H54 (cell line): ENCODE results near the gene GRM4.

Experiments
- DNase-seq: peaks from one replicate; pipeline ENCODE4 v3.0.0; 2011; ENCODE audit warnings: low spot score, mixed read lengths; ENCODE audit not compliant: insufficient read length
- FAIRE-seq: peaks from 3 replicates; lab custom pipeline; 2011; peaks lifted over from hg19 to GRCh38; lab: Jason Lieb, UNC
- POLR2A ChIP-seq: IDR thresholded peaks from 2 replicates; pipeline ENCODE4 v1.6.1; 2011; ENCODE audit warnings: low read depth, mild to moderate bottlenecking, low read length

Gene GRM4

DNA sequence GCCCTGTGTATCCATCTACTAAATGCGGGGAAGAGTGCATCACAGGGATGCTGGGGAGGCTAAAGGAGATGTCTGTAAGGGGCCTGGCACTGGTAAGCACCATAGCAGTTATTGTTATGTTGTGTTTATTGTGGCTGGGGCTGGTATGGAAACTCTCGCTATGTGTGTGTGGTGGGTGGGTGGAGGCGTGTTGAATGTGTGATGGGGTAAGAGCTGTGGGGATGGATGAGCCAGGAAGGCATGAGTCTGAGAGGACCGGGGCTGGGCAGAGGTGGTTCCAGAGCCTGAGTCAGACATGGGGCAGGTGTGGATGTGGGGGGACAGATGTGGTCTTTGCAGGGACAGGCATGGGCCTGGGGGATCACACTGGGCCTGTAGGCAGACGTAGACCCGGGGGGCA lies 88.1 kb downstream of the GRM4 start:
- FAIRE-seq (no peak), DNase-seq (no peak)
- no peak for TF ChIP-seq POLR2A

DNA sequence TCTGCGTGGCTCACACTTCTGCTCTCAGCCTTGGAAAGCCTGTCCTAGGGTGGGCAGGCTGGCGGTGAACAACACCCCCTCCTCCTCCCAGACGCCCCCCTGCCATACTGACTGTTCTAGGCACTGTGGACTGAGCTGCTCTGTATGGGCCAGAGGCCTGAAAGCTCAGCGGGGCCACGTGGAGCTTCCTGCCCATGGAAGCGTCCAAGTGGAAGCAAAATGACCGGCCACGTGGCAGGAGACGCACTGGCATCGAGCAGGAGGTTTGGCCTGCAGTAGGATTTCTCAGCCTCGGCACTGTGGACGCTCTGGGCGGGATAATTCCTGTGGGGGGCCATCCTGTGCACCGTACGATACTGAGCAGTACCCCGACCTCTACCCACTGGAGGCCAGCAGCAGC lies 88.7 kb downstream of the GRM4 start:
- no peak for FAIRE-seq
- TF ChIP-seq POLR2A, result no peak
- no peak for DNase-seq

DNA sequence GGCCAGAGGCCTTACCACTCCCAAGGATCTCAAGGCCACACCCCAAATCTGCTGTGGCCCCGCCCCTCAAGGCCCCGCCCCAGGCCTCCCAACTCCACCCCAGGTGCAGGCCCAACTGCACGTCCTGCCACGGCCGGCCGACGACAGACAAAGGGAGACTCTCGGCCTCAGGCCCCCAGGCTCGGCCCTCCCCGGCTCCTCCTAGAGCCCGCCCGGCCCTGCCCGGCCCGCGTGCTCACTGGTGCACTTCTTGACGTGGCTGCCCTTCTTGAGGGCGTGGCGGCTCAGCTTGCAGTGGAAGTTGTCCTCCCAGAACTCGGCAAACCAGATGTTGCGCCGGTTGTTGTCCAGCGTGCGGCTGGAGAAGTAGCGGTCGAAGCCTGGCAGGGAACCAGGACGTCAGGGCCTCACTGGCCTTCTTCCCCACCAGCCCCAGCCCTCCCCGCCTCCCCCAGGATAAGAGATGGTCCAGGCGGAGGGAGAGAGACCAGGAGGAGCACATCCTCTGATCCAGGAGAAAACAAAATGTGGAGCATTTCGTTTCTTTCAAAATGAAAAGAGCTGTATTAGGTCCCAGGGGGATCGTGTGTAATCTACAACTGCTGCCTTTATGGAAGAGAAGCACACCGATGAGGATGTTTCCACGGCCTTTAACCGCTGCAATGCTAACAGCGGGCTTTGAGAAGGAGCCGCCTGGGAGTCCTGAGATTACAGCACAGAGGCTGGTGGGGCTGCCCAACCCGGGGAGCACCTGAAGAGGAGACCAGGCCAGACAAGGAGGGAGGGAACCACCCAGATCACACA lies 89.4 kb downstream of the GRM4 start:
- no peak for FAIRE-seq
- no peak for TF ChIP-seq POLR2A
- no peak for DNase-seq

DNA sequence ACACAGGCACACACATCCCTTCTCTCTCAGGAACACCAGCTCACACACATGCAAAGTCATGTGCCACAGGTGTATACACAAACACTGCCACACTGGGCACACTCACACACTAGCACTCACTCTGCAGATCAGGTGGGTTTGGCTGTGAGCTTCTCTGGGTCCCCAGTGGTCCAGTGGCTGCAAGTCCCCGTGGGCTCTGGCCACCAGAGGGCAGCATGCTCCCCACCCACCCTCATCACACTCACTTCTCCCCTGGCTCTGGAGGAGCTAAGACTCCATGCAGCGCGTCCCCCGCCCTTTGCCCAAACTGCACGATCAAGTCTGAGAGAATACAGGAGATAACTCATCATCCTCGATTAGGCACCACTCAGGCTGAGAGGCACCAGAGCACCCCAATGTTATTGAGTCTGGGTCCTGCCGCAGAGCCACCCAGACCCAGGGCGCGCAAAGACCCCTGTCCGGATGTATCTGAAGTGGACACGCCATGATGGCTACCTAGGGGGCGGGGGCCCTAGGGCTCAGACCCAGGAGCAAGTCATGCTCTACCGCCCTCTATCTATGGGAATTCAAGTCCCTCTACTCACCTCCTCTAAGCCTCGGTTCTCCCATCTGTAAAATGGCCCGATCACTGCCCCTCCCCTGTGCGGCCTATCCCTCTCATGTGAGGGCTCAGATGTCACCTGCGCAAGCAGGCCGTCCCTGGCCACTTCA lies 90.5 kb downstream of the GRM4 start:
- no peak for TF ChIP-seq POLR2A
- FAIRE-seq (no peak), DNase-seq (peak; percentile 80)

DNA sequence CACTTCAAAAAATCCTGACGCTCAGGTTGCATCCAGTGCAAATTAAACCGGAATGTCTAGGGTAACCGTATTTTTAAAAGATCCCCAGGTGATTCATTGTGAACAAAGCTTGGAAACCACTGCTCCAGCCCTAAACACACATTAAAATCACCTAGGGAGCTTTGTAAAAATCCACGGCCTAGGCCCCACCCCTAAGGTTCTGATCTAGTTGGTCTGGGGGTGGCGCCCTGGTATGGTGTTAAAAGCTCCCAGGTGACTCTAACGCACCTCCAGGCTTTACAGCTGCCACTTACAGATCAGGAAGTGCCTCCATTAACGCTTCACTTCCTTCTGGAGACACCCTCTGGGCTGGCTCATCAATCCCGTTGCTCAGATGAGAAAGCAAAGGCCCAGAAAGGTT lies 92.2 kb downstream of the GRM4 start:
- TF ChIP-seq POLR2A, result no peak
- FAIRE-seq, result no peak
- DNase-seq, result no peak

DNA sequence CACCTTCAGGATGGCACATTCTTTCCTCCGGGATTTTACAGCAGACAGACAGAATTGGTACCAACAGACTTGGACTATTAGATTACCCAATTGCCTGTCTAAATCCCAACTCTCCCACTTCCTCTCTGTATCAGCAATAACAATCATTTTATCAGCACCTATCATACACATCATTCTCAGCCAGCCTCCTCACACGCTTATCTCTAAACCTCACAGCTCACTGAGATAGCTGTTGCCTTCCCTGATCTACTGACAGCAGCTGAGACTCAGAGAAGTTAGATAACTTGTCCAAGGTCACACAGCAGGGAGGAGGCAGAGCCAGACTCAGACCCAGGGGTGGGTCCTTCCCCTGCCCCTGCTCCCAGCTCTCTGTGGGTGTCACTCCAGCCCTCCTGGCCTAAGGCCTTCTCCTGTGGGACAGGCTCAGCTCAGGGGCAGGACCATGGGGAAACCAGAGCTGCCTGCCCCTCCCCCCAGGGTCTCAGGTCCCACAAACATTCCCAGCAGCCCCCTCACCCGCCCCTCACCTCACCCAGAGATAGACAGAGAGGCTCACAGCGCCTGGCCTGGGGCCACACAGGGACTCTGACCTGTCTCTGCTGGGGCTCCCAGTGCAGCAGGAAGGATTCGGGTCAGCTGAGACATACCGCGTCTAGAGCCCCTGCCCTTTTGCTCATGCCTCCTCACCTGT lies 92.8 kb downstream of the GRM4 start:
- no peak for TF ChIP-seq POLR2A
- FAIRE-seq (no peak), DNase-seq (no peak)

DNA sequence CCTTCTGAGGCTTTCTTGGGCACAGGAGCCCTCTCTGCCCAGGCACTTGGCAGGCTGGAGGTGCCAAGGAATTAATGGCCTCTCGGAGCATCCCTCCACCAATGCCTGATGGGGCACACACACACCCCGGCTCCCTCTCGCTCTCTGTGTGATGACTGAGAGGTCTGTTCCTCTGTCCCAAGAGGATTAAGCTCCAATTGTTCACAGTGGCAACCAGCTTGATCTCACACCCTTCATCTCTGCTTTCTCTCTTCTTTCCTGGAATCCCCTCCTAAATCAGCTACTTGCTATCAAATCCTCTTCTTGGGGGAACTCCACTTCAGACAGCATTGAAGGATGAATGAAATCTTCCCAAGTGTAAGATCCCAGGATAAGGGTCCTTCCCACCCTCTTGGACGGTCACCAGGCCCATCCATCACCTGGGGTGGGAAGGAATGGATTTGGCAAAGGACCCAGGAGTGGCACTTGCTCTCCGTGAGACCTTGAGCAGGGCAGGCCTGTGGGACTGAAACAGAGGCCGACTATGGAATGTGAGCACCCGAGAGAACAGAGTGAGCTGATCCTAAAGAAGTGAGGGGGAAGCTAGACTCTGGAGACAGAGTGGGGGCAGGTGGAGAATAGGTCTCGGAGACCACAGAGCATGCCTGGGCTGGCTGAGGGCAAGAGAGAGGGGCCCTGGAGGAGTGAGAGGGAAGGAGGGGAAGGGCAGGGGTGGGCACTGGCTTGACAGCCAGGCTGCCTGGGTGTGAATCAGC lies 93.6 kb downstream of the GRM4 start:
- no peak for FAIRE-seq
- TF ChIP-seq POLR2A, result no peak

DNA sequence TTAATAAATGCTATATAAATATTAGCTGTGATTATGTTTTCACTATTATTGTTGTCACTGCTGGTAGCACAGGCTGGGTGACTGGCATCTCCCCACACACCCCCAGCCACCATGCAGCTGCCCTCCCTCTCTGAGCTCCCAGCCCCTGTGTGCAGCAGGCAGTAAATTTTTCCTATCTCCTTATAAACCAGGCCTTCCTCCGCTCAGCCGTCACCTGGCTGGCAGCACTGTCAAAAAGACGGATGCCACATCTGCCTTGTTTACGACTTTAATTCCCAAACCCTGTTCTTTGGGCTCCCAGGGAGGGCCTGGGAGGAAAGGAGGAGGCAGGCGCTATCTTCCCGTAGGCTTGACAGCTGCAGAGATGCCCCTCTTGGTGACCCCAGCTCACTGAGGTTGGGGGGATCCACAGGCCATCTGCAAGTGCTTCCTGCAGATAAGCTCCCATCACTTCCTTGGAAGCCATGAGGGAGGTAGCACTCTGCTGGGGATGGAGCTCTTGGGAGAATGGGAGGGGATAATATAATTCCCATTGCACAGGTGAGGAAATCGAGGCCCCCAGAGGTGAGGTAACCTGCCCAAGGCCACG lies 94.5 kb downstream of the GRM4 start:
- TF ChIP-seq POLR2A, result no peak
- DNase-seq (no peak), FAIRE-seq (no peak)

More for the DNA sequence above, 93.6 kb downstream of the GRM4 start:
- no peak for DNase-seq

DNA sequence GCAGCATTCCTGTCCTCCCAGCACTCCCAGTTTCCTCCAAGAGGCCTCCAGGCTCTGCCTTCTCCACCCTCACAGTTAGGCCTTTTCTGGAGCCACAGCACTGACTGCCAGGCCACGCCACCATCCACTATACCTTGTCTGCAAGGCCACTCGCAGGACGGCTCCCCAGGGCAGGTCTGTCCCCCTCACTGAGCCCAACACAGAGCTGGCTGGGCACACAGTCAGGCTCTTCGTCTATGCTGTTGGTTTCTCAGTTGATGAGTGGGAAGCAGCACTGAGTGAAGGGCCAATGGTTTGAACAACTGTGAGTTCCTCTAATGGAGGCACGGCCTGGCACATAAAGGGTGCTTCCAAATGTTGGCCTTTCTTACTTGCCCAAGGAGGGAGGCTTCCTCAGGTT lies 95.2 kb downstream of the GRM4 start:
- FAIRE-seq (no peak), DNase-seq (no peak)
- TF ChIP-seq POLR2A, result no peak

DNA sequence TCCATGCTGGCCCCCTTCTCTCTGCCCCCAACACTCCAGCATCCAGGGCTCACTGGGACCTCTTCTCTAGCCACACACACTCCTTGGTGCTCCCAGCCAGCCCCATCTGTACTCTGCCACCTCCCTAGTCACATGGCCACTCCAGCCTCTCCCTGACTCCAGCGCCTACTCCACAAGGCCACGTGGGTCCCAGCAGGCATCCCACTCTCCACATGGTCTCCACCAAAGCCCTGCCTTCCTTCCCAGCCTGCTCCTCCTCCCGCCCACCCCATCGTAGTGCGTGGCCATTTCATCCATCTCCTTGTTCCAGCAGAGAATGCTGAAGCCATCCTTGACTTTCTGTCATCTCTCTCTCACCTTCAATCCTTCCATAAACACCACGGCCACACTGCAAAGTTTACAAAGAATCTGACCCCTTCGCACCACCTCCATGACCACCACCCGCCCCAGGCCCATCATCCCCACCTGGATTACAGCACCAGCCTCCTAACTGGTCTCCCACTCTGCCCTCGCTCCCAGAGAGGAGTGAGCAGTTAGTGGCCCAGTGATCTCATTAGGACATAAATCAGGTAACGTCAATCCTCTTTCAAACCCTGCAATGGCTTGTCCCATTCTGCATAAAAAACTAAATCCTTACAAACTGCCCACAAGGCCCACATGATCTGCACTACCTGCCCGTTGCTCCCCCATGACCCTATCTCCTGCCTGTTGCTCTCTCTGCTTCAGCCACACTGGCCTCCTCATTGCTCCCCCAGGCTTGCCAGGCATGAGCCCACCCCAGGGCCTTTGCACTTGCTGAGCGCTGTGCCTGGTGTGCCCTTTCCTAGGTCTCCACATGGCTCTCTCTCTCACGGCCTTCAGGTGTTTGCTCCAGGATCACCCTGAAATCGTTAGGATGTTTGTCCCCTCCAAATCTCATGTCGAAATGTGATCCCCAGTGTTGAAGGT lies 96.2 kb downstream of the GRM4 start:
- FAIRE-seq (no peak), DNase-seq (no peak)
- TF ChIP-seq POLR2A, result no peak

DNA sequence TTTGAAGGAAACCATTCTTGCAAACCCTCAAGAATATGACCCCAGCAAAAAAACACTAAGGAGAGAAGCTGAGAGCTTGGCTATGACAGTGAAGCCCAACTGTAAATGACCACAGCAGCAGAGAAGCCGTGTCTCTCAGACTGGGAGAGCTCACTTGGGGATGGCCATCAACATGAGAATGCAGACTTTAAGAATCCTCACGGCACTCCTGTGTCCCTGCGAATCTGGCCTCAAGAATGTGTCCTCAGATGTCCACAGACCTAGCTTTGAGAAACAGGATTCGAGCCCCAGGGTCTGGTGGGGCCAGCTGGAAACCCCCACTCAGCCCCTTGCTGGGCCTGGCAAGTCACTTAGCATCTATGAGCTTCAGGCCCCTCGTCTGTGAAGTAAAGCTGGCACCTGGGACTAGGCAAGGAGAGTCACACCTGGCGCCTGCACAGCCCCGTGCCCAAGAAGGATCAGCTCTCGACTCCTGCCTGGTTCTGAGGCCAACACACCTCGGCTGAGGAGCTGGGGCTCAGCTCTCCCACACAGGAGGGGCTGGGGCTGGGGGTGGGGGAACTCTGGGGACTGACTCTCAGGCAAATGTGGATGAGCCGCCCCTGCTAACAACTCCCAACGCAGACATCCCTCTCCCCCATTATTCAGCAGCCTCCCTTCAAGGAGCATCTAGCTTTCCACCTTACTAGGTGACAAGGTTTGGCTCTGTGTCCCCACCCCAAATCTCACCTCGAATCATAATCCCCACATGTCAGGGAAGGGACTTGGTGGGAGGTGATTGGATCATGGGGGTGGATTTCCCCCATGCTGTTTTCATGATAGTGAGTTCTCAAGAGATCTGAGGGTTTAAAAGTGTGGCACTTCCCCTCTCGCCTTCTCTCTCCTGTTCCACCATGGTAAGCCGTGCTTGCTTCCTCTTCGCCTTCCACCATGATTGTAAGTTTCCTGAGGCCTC lies 97.7 kb downstream of the GRM4 start:
- DNase-seq, result no peak
- TF ChIP-seq POLR2A, result no peak
- no peak for FAIRE-seq
